Peyer's patch (tissue), 4 donors: ENCODE data around the gene OR51B2.

Experiments used
- CTCF ChIP-seq, 6 experiments: fragments of 450-650 bp in 4 of 6; fragments of 200-600 bp in 2 of 6; sonication (generic) in 1 of 6; IDR thresholded peaks; one replicate each; pipeline ENCODE4 v1.5.1; 2017 to 2019; ENCODE audit warnings: antibody characterized with exemption in 6 of 6, mild to moderate bottlenecking in 3 of 6, moderate library complexity in 1 of 6
- POLR2A ChIP-seq, 2 donors: fragments of 450-650 bp; IDR thresholded peaks; one replicate each; pipeline ENCODE4 v1.5.1; 2017; ENCODE audit warnings: antibody characterized with exemption in 2 of 2, mild to moderate bottlenecking in 2 of 2, moderate library complexity in 2 of 2

- TF ChIP-seq CTCF (IDR thresholded peaks at IDR 0.05) (no peak), POLR2A (IDR thresholded peaks at IDR 0.05) (no peak)
These were observed 22.3 kb downstream of the OR51B2 start, which contains the start of gene OR51B4 for GRCh38 chr11:5301846-5302245.
